ENCODE measurements around the gene ANGEL1. TPM values are rescaled to one million over a fixed set of nuclear protein-coding genes. Genes with fewer than 3 reads are reported as not detected.

ANGEL1 gene
- total and polyA plus RNA-seq, 9 of the 15 experiments (the other 6 are each of a cell fraction or from before 2014, with no cell fraction given), result 2.1 to 22.2 (median 7.3) TPM

DNA sequence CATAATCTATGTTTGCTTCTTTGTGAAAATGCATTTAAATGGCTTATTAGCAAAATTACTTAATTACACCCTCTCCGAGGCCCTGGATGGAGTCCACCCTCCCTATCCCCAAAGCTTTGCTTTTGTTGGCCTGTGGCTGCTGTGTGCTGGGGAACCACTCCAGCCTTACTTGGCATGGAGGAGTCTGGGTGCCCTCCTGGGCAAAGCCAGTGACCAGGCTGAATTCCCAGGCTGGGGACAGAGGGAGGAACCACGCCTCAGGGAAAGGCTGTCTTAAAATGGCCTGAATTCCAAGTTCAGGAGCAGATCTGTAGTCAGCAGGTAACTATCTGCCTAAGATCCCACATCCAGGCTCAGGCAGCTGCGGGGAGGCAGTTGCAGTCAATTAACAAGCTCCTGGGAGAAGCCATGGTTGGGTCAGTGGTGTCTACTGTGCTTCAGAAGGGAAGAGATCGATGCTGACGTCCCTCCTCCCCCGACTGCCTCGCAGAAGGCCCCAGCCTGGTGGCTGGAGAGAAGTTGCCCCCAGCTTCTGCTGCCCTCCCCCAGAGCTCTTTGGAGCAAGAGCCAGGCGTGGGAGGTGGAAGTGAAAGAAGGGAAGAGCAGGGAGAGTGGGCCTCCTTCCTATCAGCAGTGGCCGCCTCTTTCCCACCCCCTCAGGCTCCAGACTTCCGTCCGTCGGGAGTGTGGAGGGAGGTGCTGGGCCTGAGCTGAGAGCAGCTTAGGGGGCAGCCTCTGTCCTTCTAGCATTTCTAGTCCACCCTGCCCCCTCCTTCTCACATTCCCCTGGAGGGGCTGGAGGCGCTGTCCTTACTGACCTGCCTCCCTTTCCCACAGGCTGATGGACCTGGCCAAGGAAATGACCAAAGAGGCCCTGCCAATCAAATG lies 40.1 kb downstream of the ANGEL1 start (continued):
- TF ChIP-seq, protein P1, sequence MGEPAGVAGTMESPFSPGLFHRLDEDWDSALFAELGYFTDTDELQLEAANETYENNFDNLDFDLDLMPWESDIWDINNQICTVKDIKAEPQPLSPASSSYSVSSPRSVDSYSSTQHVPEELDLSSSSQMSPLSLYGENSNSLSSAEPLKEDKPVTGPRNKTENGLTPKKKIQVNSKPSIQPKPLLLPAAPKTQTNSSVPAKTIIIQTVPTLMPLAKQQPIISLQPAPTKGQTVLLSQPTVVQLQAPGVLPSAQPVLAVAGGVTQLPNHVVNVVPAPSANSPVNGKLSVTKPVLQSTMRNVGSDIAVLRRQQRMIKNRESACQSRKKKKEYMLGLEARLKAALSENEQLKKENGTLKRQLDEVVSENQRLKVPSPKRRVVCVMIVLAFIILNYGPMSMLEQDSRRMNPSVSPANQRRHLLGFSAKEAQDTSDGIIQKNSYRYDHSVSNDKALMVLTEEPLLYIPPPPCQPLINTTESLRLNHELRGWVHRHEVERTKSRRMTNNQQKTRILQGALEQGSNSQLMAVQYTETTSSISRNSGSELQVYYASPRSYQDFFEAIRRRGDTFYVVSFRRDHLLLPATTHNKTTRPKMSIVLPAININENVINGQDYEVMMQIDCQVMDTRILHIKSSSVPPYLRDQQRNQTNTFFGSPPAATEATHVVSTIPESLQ (CRISPR knock-in tag; IDR thresholded peaks at IDR 0.05), result no peak
- 0 out of 2 replicates have a peak, but pooled peaks have one; percentile 29 for TF ChIP-seq ZFX (CRISPR knock-in tag; IDR thresholded peaks at IDR 0.05)
- TF ChIP-seq RAD21 (CRISPR knock-in tag; conservative IDR thresholded peaks at IDR 0.05 in 1 of 2, IDR thresholded peaks at IDR 0.05 in 1 of 2), result 0 out of 4 replicates have a peak, but pooled peaks of 1 of the 2 experiments have one; percentile 6
- TF ChIP-seq, protein P2, sequence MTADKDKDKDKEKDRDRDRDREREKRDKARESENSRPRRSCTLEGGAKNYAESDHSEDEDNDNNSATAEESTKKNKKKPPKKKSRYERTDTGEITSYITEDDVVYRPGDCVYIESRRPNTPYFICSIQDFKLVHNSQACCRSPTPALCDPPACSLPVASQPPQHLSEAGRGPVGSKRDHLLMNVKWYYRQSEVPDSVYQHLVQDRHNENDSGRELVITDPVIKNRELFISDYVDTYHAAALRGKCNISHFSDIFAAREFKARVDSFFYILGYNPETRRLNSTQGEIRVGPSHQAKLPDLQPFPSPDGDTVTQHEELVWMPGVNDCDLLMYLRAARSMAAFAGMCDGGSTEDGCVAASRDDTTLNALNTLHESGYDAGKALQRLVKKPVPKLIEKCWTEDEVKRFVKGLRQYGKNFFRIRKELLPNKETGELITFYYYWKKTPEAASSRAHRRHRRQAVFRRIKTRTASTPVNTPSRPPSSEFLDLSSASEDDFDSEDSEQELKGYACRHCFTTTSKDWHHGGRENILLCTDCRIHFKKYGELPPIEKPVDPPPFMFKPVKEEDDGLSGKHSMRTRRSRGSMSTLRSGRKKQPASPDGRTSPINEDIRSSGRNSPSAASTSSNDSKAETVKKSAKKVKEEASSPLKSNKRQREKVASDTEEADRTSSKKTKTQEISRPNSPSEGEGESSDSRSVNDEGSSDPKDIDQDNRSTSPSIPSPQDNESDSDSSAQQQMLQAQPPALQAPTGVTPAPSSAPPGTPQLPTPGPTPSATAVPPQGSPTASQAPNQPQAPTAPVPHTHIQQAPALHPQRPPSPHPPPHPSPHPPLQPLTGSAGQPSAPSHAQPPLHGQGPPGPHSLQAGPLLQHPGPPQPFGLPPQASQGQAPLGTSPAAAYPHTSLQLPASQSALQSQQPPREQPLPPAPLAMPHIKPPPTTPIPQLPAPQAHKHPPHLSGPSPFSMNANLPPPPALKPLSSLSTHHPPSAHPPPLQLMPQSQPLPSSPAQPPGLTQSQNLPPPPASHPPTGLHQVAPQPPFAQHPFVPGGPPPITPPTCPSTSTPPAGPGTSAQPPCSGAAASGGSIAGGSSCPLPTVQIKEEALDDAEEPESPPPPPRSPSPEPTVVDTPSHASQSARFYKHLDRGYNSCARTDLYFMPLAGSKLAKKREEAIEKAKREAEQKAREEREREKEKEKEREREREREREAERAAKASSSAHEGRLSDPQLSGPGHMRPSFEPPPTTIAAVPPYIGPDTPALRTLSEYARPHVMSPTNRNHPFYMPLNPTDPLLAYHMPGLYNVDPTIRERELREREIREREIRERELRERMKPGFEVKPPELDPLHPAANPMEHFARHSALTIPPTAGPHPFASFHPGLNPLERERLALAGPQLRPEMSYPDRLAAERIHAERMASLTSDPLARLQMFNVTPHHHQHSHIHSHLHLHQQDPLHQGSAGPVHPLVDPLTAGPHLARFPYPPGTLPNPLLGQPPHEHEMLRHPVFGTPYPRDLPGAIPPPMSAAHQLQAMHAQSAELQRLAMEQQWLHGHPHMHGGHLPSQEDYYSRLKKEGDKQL (CRISPR knock-in tag; IDR thresholded peaks at IDR 0.05; ENCODE audit: borderline replicate concordance), result no peak
- TF ChIP-seq, protein P3, sequence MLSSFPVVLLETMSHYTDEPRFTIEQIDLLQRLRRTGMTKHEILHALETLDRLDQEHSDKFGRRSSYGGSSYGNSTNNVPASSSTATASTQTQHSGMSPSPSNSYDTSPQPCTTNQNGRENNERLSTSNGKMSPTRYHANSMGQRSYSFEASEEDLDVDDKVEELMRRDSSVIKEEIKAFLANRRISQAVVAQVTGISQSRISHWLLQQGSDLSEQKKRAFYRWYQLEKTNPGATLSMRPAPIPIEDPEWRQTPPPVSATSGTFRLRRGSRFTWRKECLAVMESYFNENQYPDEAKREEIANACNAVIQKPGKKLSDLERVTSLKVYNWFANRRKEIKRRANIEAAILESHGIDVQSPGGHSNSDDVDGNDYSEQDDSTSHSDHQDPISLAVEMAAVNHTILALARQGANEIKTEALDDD (IDR thresholded peaks at IDR 0.05), result no peak
- no peak for TF ChIP-seq BRD4 (IDR thresholded peaks at IDR 0.05)
- TF ChIP-seq SPI1 (IDR thresholded peaks at IDR 0.05; ENCODE audit: borderline replicate concordance, low read depth, low read length), result no peak
- TF ChIP-seq MTA3 (IDR thresholded peaks at IDR 0.05; ENCODE audit: borderline replicate concordance), result no peak
- peak; percentile 10; the same call in 1 of the 2 replicates for TF ChIP-seq ZBTB7A (IDR thresholded peaks at IDR 0.05; ENCODE audit: borderline replicate concordance, control insufficient read depth, low read depth, low read length)
- TF ChIP-seq SAFB2 (IDR thresholded peaks at IDR 0.05; ENCODE audit: borderline replicate concordance, low read depth, low read length, severe bottlenecking), result no peak
- TF ChIP-seq, protein P4, sequence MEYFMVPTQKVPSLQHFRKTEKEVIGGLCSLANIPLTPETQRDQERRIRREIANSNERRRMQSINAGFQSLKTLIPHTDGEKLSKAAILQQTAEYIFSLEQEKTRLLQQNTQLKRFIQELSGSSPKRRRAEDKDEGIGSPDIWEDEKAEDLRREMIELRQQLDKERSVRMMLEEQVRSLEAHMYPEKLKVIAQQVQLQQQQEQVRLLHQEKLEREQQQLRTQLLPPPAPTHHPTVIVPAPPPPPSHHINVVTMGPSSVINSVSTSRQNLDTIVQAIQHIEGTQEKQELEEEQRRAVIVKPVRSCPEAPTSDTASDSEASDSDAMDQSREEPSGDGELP (CRISPR knock-in tag; IDR thresholded peaks at IDR 0.05; ENCODE audit: borderline replicate concordance), result no peak
- TF ChIP-seq SMARCC2 (IDR thresholded peaks at IDR 0.05; ENCODE audit: low read depth), result no peak
- no peak for TF ChIP-seq CBX5 (IDR thresholded peaks at IDR 0.05; ENCODE audit: borderline replicate concordance, low read depth)
- TF ChIP-seq PTTG1 (tag; IDR thresholded peaks at IDR 0.05; ENCODE audit: low read depth), result no peak
- TF ChIP-seq ZFPM2 (CRISPR knock-in tag; IDR thresholded peaks at IDR 0.05), result no peak
- no peak for TF ChIP-seq POLR2H (tag; IDR thresholded peaks at IDR 0.05; ENCODE audit: low read depth)

Measured in K562 (cell line).